Breast epithelium (tissue), 4 donors: ENCODE measurements around the gene TBC1D22B. TPM values are rescaled to one million over a fixed set of nuclear protein-coding genes. Genes with fewer than 3 reads are reported as not detected.

Source experiments
- DNase-seq, 2 donors: peaks; one replicate each; pipeline ENCODE4 v3.0.0-alpha.2; 2019; ENCODE audit warnings: low spot score in 2 of 2
- H3K27ac ChIP-seq, 2 donors: fragments of 200-600 bp; sonication (generic) in 1 of 2; one replicate each; pipeline ENCODE4 v1.5.1; 2016 to 2019; ENCODE audit warnings: mild to moderate bottlenecking in 1 of 2
- H3K27me3 ChIP-seq, 2 donors: fragments of 200-600 bp; sonication (generic) in 1 of 2; one replicate each; pipeline versions ENCODE4 v1.5.1 to v1.6.0; 2017 to 2019; ENCODE audit warnings: control low read depth in 1 of 2, mild to moderate bottlenecking in 1 of 2
- H3K36me3 ChIP-seq: fragments of 200-600 bp; one replicate; pipeline ENCODE4 v1.5.1; 2019
- H3K4me1 ChIP-seq, 2 donors: fragments of 200-600 bp; sonication (generic); one replicate each; pipeline ENCODE4 v1.5.1; 2016 to 2019; ENCODE audit warnings: control low read depth in 1 of 2
- H3K4me3 ChIP-seq, 3 donors: fragments of 200-600 bp; sonication (generic); 1 replicate in 2 of 3; 2 replicates in 1 of 3; pipeline ENCODE4 v1.5.1; 2016 to 2019; ENCODE audit warnings: mild to moderate bottlenecking in 3 of 3, moderate library complexity in 2 of 3
- H3K9me3 ChIP-seq, 2 donors: fragments of 200-600 bp; sonication (generic) in 1 of 2; one replicate each; pipeline ENCODE4 v1.5.1; 2016 to 2019; ENCODE audit warnings: control low read depth in 1 of 2
- POLR2A ChIP-seq: fragments of 450-650 bp; IDR thresholded peaks from one replicate; pipeline ENCODE4 v1.6.1; 2016; ENCODE audit warnings: antibody characterized with exemption, mild to moderate bottlenecking, moderate library complexity
- POLR2AphosphoS5 ChIP-seq, 3 donors: sonication (generic); formaldehyde crosslinking; IDR thresholded peaks; one replicate each; pipeline ENCODE4 v1.6.1; 2017; ENCODE audit warnings: antibody characterized with exemption in 3 of 3
- intact Hi-C: fragments of 100-400 bp; cut with DNase I; formaldehyde crosslinking; loops from one replicate; pipeline ENCODE4 v1.15.1; 2023; ENCODE audit warnings: low total_unique reads
- total RNA-seq, 3 donors: library from RNA; depleted of rRNA; stranded (reverse); fragments of >200 nt; gene quantifications; one replicate each; pipeline ENCODE4 v1.1.0, GENCODE V29; 2016
- TF ChIP-seq, protein P1 (sequence below), 3 donors: fragments of 450-650 bp; IDR thresholded peaks; one replicate each; pipeline ENCODE4 v1.5.1; 2016 to 2017; ENCODE audit warnings: antibody characterized with exemption in 3 of 3, mild to moderate bottlenecking in 3 of 3, moderate library complexity in 3 of 3

Gene TBC1D22B
- total RNA-seq, 3 donors from 2014 or later: 5.8 to 12.4 (median 8.8) TPM

DNA sequence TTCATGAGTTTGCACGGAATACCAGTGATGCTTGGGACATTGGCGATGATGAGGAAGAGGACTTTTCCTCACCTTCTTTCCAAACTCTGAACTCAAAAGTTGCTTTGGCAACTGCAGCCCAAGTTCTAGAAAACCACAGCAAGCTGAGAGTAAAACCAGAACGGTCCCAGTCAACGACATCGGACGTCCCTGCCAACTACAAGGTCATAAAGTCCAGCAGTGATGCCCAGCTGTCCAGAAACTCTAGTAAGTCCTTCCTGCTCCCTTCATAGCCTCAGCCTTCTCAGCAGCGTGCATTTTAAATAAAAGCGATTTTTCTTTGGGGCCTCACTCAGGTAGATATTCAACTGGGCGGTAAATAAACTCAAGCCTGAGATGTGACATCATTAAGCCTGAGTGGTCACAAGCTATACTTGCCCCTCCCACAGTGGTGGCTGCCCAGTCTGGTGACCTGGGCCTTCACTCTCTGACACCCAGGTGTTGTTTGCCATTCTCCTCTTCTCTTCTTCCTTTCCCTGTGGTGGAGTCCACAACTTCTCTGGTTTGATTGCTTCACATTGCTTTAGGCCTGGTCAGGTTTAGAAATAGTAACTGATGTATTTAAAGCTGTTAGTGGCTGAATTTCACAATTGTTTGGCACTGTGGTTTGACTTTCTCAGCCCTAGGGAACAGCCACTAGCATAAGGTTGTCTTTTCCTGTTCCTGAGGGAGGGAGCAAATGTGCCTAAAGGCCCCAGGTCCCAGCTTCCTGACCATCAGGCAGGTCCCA is 22.0 kb downstream of the TBC1D22B start:
- no peak overlapping the region for H3K4me3 ChIP-seq
- H3K27me3 ChIP-seq: no peaks in the 10 kb centered on the region
- TF ChIP-seq, protein P1, sequence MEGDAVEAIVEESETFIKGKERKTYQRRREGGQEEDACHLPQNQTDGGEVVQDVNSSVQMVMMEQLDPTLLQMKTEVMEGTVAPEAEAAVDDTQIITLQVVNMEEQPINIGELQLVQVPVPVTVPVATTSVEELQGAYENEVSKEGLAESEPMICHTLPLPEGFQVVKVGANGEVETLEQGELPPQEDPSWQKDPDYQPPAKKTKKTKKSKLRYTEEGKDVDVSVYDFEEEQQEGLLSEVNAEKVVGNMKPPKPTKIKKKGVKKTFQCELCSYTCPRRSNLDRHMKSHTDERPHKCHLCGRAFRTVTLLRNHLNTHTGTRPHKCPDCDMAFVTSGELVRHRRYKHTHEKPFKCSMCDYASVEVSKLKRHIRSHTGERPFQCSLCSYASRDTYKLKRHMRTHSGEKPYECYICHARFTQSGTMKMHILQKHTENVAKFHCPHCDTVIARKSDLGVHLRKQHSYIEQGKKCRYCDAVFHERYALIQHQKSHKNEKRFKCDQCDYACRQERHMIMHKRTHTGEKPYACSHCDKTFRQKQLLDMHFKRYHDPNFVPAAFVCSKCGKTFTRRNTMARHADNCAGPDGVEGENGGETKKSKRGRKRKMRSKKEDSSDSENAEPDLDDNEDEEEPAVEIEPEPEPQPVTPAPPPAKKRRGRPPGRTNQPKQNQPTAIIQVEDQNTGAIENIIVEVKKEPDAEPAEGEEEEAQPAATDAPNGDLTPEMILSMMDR (IDR thresholded peaks at IDR 0.05): no peak
- no peak for TF ChIP-seq POLR2A
- no peak for TF ChIP-seq POLR2AphosphoS5 (IDR thresholded peaks at IDR 0.05)
- intact Hi-C loops: no loop called here
- no peaks in the 10 kb centered on the region for H3K36me3 ChIP-seq
- DNase-seq: no peak
- H3K27ac ChIP-seq: peak overlapping the region; percentile 9 to 75
- H3K9me3 ChIP-seq: no peaks in the 10 kb centered on the region
- no peaks in the 10 kb centered on the region for H3K4me1 ChIP-seq

DNA sequence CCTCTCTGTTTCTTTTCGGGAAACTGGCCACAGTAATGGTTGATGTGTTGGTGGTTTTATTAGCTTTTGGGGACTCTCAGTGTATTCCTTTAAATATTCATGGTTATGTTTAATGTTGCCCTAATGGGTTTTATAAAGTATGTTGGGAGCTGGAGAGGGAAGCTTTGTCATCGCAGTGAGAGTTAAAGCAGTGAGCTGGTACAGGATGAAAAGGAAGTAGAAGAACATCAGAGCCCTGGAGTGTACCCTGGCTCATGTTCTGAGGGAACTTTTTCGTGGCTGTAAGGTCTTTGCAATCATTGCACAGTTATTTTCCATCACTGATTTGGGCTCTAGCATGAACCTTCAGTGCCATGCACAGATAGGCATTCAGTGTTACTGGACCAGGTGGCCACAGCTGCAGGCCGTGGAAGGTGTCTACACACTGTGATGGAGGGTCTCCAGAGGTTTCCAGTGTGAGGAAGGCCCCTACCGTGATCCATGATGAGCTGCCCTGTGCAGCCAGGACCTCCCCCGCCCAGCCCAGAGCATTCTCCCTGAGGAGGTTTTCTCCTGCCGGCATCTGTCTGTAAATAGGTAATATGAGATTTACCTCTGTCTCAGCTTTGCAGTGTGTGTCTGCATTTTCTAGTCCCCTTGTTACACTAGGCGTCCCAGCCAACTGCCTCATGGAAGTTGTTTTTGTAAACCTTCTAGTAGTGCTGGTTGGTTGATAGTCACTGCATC is 22.8 kb downstream of the TBC1D22B start:
- Histone ChIP-seq H3K9me3 (no peaks in the 10 kb centered on the region), H3K36me3 (no peaks in the 10 kb centered on the region), H3K4me1 (no peaks in the 10 kb centered on the region), H3K4me3 (no peak overlapping the region), H3K27ac (peak overlapping the region in 1 of 2 donors; percentile 9), H3K27me3 (no peaks in the 10 kb centered on the region)
- no peak for DNase-seq
- TF ChIP-seq POLR2A (no peak), POLR2AphosphoS5 (IDR thresholded peaks at IDR 0.05) (no peak)
- TF ChIP-seq, protein P1 (IDR thresholded peaks at IDR 0.05): no peak
- intact Hi-C loops: no loop called here

DNA sequence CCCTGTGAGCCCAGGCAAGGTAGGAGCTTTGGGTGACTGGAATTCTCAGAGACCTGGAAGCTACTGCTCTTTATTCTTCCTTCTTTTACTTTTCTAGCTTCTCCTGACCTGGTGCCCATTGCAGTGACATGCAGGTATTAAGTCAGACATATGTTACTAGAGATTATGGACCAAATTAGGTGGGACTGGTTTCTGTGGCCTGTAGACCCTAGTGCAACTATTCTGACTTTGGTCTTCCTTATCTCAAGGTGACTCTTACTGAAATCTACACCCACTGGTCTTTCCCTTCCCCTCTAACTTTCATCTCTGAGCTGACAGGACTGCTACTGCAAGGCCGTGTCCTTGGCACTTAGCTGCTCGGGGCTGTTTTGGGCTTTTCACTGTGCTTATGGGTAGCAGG is 24.8 kb downstream of the TBC1D22B start:
- no peaks in the 10 kb centered on the region for H3K4me1 ChIP-seq
- no peak for DNase-seq
- no peaks in the 10 kb centered on the region for H3K9me3 ChIP-seq
- TF ChIP-seq, protein P1 (IDR thresholded peaks at IDR 0.05): no peak
- TF ChIP-seq POLR2AphosphoS5 (IDR thresholded peaks at IDR 0.05) (no peak), POLR2A (no peak)
- H3K27ac ChIP-seq: no peak overlapping the region
- H3K36me3 ChIP-seq: no peaks in the 10 kb centered on the region
- H3K27me3 ChIP-seq: no peaks in the 10 kb centered on the region
- H3K4me3 ChIP-seq: no peak overlapping the region
- intact Hi-C loops: no loop called here

DNA sequence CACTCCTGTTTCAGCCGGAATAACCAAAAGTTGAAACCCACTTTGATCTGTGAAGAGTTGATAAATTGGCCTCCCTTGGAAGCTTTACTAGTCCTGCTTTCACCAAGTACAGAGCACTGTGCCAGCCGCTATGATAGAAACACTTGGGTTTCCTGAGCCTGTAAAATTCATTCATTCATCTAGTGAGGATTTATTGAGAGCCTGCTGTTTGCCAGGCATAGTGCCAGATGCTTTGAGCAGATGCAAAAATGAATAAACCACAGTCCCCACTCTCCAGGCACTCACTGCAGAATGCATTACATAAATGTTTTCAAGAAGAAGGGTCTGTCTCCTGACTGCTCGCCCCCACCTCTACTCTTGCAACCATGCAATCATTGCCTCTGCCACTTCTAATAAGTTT is 25.7 kb downstream of the TBC1D22B start:
- H3K4me1 ChIP-seq: no peaks in the 10 kb centered on the region
- H3K36me3 ChIP-seq: no peaks in the 10 kb centered on the region
- peak overlapping the region in 1 of 2 donors; percentile 49 for H3K27ac ChIP-seq
- intact Hi-C loops: no loop called here
- no peak overlapping the region for H3K4me3 ChIP-seq
- H3K27me3 ChIP-seq: no peaks in the 10 kb centered on the region
- no peak for DNase-seq
- no peaks in the 10 kb centered on the region for H3K9me3 ChIP-seq
- TF ChIP-seq POLR2A: no peak
- TF ChIP-seq, protein P1 (IDR thresholded peaks at IDR 0.05): no peak
- TF ChIP-seq POLR2AphosphoS5 (IDR thresholded peaks at IDR 0.05): no peak

DNA sequence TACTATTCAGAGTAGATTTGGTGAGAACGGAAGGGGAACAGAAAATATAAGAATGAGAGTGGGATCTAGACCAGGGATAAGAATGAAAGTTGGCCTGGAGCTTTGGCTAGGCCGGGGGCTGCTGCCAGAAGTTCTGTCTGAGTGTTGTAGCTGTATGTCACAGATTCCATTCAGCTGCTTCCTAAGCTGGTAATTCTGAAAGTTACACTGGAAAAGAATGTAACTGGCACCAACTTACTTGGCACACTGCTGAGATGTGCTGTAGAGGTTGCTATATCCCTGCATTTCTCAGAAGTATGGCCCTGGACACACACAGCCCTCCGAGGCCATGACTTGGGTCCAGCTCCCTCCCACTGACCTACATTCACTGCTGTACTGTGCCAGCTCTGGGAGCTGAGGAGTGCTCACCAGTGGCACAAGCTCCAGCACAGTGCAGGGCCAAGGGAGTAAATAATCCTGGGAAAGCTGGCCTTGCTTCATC is 26.1 kb downstream of the TBC1D22B start:
- no peak for TF ChIP-seq POLR2A
- peak in 1 of 3 donors; percentile 54 for TF ChIP-seq POLR2AphosphoS5 (IDR thresholded peaks at IDR 0.05)
- no peaks in the 10 kb centered on the region for H3K27me3 ChIP-seq
- intact Hi-C loops: no loop called here
- no peaks in the 10 kb centered on the region for H3K4me1 ChIP-seq
- H3K9me3 ChIP-seq: no peaks in the 10 kb centered on the region
- no peak for DNase-seq
- peak overlapping the region; percentile 2 to 49 for H3K27ac ChIP-seq
- no peak overlapping the region for H3K4me3 ChIP-seq
- H3K36me3 ChIP-seq: no peaks in the 10 kb centered on the region
